Fibroblast of skin of back (primary cell): ENCODE data around the gene USP46. TPM values are rescaled to one million over a fixed set of nuclear protein-coding genes. Genes with fewer than 3 reads are reported as not detected.

Experiments
- DNase-seq: peaks from one replicate; pipeline ENCODE4 v3.0.0-alpha.2; 2013
- polyA plus RNA-seq, 2 experiments: library from polyadenylated mRNA; unstranded; fragments of 120-200 nt; gene quantifications; one replicate each; pipeline ENCODE4 v1.2.1, GENCODE V29; 2013; ENCODE audit not compliant: insufficient read length in 2 of 2

The USP46 gene
- 10.1 TPM for polyA plus RNA-seq (2013, experiment 1 of 2; ENCODE audit: insufficient read length)
- 9.2 TPM for polyA plus RNA-seq (2013, experiment 2 of 2; ENCODE audit: insufficient read length)

- peak; percentile 85 for DNase-seq
Observed at GRCh38 chr4:52659001-52659721, at the start of gene USP46. Gene USP46 (minus strand): TSS chr4:52659301. CDS start chr4:52659150, 151 bp downstream.

- DNase-seq = no peak
Observed at GRCh38 chr4:52704661-52705060, 45.6 kb upstream of the USP46 start.

- no peak for DNase-seq
Observed at GRCh38 chr4:52704133-52704532, 45.0 kb upstream of the USP46 start.

DNA sequence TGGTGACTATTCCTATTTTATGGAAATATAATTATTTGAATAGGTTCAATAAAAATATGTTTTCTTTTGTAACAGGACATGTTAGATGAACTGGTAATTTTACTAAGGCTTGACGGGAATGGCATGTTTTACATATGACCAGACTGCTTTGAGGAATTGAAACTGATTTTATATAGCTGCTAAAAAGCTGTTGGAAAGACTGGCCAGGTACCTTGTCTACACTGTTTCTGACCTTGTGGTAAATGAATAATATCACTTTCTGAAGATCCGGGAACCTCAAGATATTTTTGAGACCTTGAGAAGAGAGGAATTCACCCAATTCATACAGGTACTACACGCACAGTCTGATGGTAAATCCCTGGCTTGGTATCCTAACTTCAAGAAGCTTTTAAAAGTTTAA is 42.1 kb upstream of the USP46 start:
- DNase-seq = no peak

GRCh38 chr4:52694936-52695335 is 35.8 kb upstream of the USP46 start:
- no peak for DNase-seq

GRCh38 chr4:52693492-52693891 is 34.4 kb upstream of the USP46 start:
- DNase-seq = no peak

DNA sequence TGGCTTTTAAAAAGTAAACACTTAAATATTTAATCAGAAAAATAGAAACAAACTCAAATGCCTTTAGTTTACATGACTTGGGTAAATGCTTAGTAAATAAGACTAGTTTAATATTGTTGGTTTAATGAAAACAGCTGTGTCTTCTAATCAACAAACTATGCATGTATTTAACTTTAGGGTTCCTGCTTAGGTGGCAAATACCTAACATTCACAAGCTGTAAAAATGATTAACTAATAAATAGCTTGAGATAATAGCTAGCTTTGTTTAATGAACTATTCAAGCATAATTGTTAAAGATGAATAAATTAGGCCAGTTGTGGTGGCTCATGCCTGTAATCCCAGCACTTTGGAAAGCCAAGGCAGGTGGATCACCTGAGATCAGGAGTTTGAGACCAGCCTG is 30.0 kb upstream of the USP46 start:
- DNase-seq = no peak

DNA sequence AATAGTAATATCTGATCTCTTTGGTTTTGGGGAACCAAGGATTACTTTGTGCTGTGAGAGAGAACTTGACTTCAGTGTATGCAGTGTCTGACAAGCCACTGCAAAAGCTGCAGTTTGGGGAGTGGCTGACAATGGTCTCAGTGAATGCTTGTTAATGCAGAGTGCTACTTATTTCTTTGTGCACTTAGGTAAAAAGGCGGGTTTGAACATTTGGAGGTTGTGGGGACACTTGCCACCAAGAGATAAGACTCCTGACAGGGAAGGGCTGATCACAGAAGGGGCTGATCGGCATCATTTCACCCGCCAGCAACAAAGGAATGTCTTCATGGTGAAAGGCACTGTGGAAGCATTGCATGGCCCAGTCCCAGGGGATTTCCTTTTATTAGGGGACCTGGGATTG is 28.6 kb upstream of the USP46 start:
- no peak for DNase-seq

DNA sequence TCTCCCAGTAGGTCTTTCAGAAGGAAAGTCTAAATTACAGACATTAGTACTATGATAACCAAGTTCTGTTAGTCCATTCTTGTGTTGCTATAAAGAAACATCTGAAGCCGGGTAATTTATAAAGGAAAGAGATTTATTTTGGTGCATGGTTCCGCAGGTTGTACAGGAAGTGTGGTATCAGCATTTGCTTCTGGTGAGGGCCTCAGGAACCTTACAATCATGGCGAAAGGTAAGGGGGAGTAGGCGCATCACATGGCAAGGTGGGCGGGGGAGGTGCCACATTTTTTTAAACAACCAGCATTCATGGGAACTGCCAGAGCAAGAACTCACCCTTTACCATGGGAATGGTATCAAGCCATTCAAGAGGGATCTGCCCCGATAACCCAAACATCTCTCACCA is 26.2 kb upstream of the USP46 start:
- no peak for DNase-seq

GRCh38 chr4:52684896-52685295 is 25.8 kb upstream of the USP46 start:
- DNase-seq = no peak

- no peak for DNase-seq
Observed at GRCh38 chr4:52680381-52680780, 21.3 kb upstream of the USP46 start.

- no peak for DNase-seq
Observed at GRCh38 chr4:52676536-52676935, 17.4 kb upstream of the USP46 start.

GRCh38 chr4:52675111-52675510 is 16.0 kb upstream of the USP46 start:
- DNase-seq = no peak

GRCh38 chr4:52670739-52671138 is 11.6 kb upstream of the USP46 start:
- DNase-seq = no peak

- no peak for DNase-seq
Observed at GRCh38 chr4:52670121-52670520, 11.0 kb upstream of the USP46 start.

GRCh38 chr4:52665592-52665991 is 6.5 kb upstream of the USP46 start:
- no peak for DNase-seq

DNA sequence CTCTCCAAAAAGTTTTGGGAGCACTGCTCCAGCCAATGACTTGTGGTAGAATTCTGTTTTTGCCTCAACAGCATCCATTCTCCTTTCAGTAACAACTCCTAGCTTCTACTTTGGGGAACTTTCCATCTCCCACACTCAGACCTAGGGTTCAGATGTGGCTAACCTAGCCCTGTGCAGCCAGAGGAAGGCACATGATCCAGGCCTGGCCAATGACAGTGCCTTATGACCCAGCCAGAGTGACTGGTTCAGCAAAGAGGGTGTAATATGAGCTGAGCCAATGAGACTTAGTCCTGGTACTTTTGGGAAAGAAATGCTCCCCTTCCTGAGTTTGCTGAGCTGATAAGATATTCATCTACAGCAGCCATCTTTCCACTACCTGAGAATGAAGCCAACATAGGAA is 5.4 kb upstream of the USP46 start:
- no peak for DNase-seq

GRCh38 chr4:52661966-52662690 is 3.0 kb upstream of the USP46 start:
- DNase-seq = no peak

DNA sequence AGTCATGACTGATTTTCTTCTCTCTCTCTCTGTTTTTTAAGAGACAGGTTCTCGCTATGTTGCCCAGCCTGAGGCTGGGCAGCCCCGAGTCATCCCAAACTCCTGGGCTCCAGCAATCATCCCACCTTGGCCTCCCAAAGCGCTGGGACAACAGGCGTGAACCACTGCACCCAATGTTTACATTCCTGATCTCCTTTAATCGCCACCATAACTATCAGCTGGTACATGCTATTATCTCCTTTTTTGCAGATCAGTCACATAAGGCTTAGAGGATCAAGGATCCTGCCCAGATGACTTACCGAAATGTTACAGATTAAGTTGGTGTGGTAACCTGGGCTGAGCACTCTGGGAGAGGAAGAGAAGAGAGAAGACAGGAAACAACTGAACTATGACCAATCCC is 1.5 kb upstream of the USP46 start:
- DNase-seq = no peak

GRCh38 chr4:52659722-52660261 is 691 bp upstream of the USP46 start:
- DNase-seq = peak; percentile 29

DNA sequence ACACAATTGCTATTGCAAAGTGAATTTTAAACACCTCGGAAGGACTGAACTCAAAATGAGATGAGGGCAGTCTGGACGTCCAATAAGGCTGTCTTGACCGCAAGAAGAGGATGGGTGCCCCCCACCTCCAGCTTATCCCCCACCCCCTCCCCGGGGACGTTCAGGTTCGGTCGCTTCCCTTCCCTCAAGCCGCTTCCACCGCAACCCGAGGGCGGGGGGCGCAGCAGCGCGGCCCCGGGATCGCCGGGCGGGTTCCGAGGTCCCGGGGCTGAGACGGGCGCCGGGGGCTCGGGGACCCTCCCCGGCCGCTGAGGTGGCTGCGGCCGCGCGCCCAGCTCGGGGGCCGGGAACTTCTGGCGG is 480 bp downstream of the USP46 start:
- no peak for DNase-seq

GRCh38 chr4:52657618-52658501 is 1.2 kb downstream of the USP46 start:
- peak; percentile 40 for DNase-seq

GRCh38 chr4:52657292-52657617 is 1.8 kb downstream of the USP46 start:
- DNase-seq = no peak
